Ovary (tissue), 3 donors: Measurements from ENCODE around the gene ATP6V1B1.

Experiments used
- POLR2A ChIP-seq: fragments of 450-650 bp; IDR thresholded peaks from one replicate; pipeline ENCODE4 v1.6.1; 2017; ENCODE audit warnings: antibody characterized with exemption, mild to moderate bottlenecking, moderate library complexity
- TF ChIP-seq, protein P1 (sequence below), 3 donors: fragments of 450-650 bp in 2 of 3; fragments of 200-600 bp in 1 of 3; IDR thresholded peaks; one replicate each; pipeline versions ENCODE4 v1.5.1 to v1.8.0; 2016 to 2022; ENCODE audit warnings: antibody characterized with exemption in 3 of 3, mild to moderate bottlenecking in 1 of 3
- donor health status: DM: no; HTN: no; CAD: no.

DNA sequence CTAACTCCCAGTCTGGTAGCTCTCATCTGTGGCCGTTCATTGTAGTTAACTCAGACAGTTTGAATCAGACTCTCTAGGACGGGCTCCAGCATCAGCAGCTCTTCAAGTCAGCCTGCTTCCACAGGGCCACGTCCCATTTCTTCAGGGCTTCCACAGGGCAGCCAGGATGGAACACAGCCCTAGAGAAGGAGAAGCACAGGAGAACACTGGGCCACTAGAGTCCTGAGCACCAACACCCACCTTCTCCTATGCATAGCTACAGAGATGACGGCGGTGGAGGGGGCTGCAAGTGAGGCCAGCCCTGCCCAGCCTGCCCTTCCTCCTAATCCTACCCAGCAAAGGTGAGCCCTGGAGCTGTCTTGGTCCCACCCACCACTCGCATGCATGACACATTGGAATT is 69.2 kb downstream of the ATP6V1B1 start:
- TF ChIP-seq, protein P1, sequence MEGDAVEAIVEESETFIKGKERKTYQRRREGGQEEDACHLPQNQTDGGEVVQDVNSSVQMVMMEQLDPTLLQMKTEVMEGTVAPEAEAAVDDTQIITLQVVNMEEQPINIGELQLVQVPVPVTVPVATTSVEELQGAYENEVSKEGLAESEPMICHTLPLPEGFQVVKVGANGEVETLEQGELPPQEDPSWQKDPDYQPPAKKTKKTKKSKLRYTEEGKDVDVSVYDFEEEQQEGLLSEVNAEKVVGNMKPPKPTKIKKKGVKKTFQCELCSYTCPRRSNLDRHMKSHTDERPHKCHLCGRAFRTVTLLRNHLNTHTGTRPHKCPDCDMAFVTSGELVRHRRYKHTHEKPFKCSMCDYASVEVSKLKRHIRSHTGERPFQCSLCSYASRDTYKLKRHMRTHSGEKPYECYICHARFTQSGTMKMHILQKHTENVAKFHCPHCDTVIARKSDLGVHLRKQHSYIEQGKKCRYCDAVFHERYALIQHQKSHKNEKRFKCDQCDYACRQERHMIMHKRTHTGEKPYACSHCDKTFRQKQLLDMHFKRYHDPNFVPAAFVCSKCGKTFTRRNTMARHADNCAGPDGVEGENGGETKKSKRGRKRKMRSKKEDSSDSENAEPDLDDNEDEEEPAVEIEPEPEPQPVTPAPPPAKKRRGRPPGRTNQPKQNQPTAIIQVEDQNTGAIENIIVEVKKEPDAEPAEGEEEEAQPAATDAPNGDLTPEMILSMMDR (IDR thresholded peaks at IDR 0.05): no peak
- no peak for TF ChIP-seq POLR2A
